OCI-LY3 (cell line): ENCODE measurements around the gene DUOX2.

Experiments used
- H2AFZ ChIP-seq: fragments of 200-600, 300-600 bp; shearing (Covaris generic); 2 replicates; pipeline ENCODE4 v1.6.0; 2014; ENCODE audit warnings: antibody characterized with exemption, low read depth, low read length
- H3K27ac ChIP-seq: fragments of 200-600, 300-600 bp; sonication (generic); 2 replicates; pipeline ENCODE4 v1.5.1; 2014; ENCODE audit warnings: mild to moderate bottlenecking, low read length, moderate library complexity, mixed read lengths
- H3K27me3 ChIP-seq: fragments of 200-600, 300-600 bp; sonication (generic); 2 replicates; pipeline ENCODE4 v1.6.1; 2014; ENCODE audit warnings: low read depth, low read length, mixed read lengths
- H3K36me3 ChIP-seq: fragments of 200-600, 300-600 bp; sonication (generic); replicated peaks from 2 replicates; pipeline ENCODE3; 2014; ENCODE audit warnings: low read depth, low read length, mixed read lengths
- H3K4me1 ChIP-seq: fragments of 300-600, 200-600 bp; sonication (generic); 2 replicates; pipeline ENCODE4 v1.6.1; 2014; ENCODE audit warnings: low read length, mixed read lengths
- H3K4me2 ChIP-seq: fragments of 200-600, 300-600 bp; sonication (generic); 2 replicates; pipeline ENCODE4 v1.6.1; 2014; ENCODE audit warnings: low read length, mixed read lengths
- H3K4me3 ChIP-seq: fragments of 300-600, 200-600 bp; sonication (generic); 2 replicates; pipeline ENCODE4 v1.5.1; 2014; ENCODE audit warnings: antibody characterized with exemption, mild to moderate bottlenecking, low read length, moderate library complexity
- H3K79me2 ChIP-seq: fragments of 300-600, 200-600 bp; shearing (Covaris generic); 2 replicates; pipeline ENCODE4 v1.6.1; 2014; ENCODE audit warnings: mild to moderate bottlenecking, low read length, mixed read lengths
- H3K9ac ChIP-seq: fragments of 300-600, 200-600 bp; shearing (Covaris generic); 2 replicates; pipeline ENCODE4 v1.6.0; 2014; ENCODE audit warnings: mild to moderate bottlenecking, low read length, moderate library complexity
- H3K9me3 ChIP-seq: fragments of 200-600, 300-600 bp; shearing (Covaris generic); 2 replicates; pipeline ENCODE4 v1.6.1; 2014; ENCODE audit warnings: low read length, mixed read lengths; ENCODE audit not compliant: insufficient read depth
- H4K20me1 ChIP-seq: fragments of 200-600, 300-600 bp; sonication (generic); 2 replicates; pipeline ENCODE4 v1.6.1; 2016; ENCODE audit warnings: low read length, mixed read lengths; ENCODE audit not compliant: insufficient read depth
- EZH2phosphoT487 ChIP-seq: fragments of 200-600 bp; shearing (Covaris generic); IDR thresholded peaks from 2 replicates; pipeline ENCODE4 v1.6.1; 2018; ENCODE audit warnings: antibody characterized with exemption, mixed run types, low read depth
- TF ChIP-seq, protein P1 (sequence below): fragments of 200-600, 300-600 bp; sonication (generic); IDR thresholded peaks from 2 replicates; pipeline ENCODE4 v1.5.1; 2014; ENCODE audit warnings: antibody characterized with exemption, low read length, low read depth

DUOX2 gene

DNA sequence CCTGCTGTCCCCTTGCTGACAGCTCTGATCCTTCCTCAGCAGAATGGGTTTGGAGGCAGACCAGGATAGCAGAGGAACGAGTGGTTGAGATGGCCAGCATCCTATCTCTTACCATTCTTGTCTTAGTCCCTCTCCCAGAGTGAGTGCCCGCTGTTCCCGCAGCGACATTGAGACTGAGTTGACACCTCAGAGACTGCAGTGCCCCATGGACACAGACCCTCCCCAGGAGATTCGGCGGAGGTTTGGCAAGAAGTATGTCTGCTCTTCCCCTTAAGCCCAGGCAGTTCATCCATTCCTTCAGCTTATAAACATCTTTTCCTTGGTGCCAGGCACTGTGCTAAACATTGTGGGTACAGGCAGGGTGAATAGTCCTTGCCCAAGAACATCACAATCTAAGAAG, 37.0 kb upstream of the DUOX2 start:
- Histone ChIP-seq H3K4me1 (no peaks in the 10 kb centered on the region), H3K36me3 (no peaks in the 10 kb centered on the region), H3K27ac (no peak overlapping the region), H3K27me3 (no peaks in the 10 kb centered on the region), H3K4me3 (no peak overlapping the region), H3K9me3 (no peaks in the 10 kb centered on the region), H3K79me2 (no peaks in the 10 kb centered on the region), H3K4me2 (no peak overlapping the region), H2AFZ (no peak overlapping the region), H4K20me1 (no peaks in the 10 kb centered on the region), H3K9ac (no peak overlapping the region)
- TF ChIP-seq, protein P1, sequence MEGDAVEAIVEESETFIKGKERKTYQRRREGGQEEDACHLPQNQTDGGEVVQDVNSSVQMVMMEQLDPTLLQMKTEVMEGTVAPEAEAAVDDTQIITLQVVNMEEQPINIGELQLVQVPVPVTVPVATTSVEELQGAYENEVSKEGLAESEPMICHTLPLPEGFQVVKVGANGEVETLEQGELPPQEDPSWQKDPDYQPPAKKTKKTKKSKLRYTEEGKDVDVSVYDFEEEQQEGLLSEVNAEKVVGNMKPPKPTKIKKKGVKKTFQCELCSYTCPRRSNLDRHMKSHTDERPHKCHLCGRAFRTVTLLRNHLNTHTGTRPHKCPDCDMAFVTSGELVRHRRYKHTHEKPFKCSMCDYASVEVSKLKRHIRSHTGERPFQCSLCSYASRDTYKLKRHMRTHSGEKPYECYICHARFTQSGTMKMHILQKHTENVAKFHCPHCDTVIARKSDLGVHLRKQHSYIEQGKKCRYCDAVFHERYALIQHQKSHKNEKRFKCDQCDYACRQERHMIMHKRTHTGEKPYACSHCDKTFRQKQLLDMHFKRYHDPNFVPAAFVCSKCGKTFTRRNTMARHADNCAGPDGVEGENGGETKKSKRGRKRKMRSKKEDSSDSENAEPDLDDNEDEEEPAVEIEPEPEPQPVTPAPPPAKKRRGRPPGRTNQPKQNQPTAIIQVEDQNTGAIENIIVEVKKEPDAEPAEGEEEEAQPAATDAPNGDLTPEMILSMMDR = no peak
- no peak for TF ChIP-seq EZH2phosphoT487

- Histone ChIP-seq H3K9me3 (no peaks in the 10 kb centered on the region), H3K4me1 (no peaks in the 10 kb centered on the region), H3K4me2 (no peak overlapping the region), H3K4me3 (no peak overlapping the region), H3K27me3 (no peaks in the 10 kb centered on the region), H3K9ac (no peak overlapping the region), H2AFZ (no peak overlapping the region), H3K27ac (no peak overlapping the region), H3K36me3 (no peaks in the 10 kb centered on the region), H4K20me1 (no peaks in the 10 kb centered on the region), H3K79me2 (no peaks in the 10 kb centered on the region)
- TF ChIP-seq, protein P1 = no peak
- no peak for TF ChIP-seq EZH2phosphoT487
Measured at GRCh38 chr15:45150481-45150880, 36.5 kb upstream of the DUOX2 start.

DNA sequence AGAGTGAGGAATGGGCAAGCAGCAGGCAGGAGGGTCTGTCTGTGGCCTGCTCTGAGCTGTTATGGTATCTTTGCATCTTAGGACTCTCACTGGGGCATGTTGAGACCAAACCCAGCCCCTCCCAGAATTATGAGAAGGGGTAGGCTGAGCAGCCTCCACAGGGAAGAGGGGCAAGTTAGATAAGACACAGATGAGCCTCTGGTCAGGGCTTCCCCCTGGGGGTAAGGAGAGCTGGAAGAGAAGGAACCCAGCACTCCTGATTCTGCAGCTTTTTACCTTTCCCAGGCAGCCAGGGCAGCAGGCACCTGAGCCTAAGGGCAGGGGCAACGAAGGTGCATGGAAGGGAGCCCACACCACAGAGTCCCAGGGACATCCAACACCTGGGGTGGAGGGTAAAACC, 35.1 kb upstream of the DUOX2 start:
- no peak for TF ChIP-seq EZH2phosphoT487
- TF ChIP-seq, protein P1 = no peak
- Histone ChIP-seq H3K27ac (no peak overlapping the region), H3K79me2 (no peaks in the 10 kb centered on the region), H3K4me3 (no peak overlapping the region), H3K4me1 (no peaks in the 10 kb centered on the region), H3K36me3 (no peaks in the 10 kb centered on the region), H3K4me2 (no peak overlapping the region), H3K9me3 (no peaks in the 10 kb centered on the region), H3K27me3 (no peaks in the 10 kb centered on the region), H3K9ac (no peak overlapping the region), H2AFZ (no peak overlapping the region), H4K20me1 (no peaks in the 10 kb centered on the region)

GRCh38 chr15:45148076-45149059, 34.4 kb upstream of the DUOX2 start:
- no peaks in the 10 kb centered on the region for H3K9me3 ChIP-seq
- H3K9ac ChIP-seq = no peak overlapping the region
- no peak overlapping the region for H2AFZ ChIP-seq
- TF ChIP-seq EZH2phosphoT487 = no peak
- TF ChIP-seq, protein P1 = no peak
- H3K27me3 ChIP-seq = no peaks in the 10 kb centered on the region
- H3K4me3 ChIP-seq = no peak overlapping the region
- no peak overlapping the region for H3K27ac ChIP-seq
- no peaks in the 10 kb centered on the region for H3K79me2 ChIP-seq
- no peaks in the 10 kb centered on the region for H3K4me1 ChIP-seq
- H4K20me1 ChIP-seq = no peaks in the 10 kb centered on the region
- H3K36me3 ChIP-seq = no peaks in the 10 kb centered on the region
- H3K4me2 ChIP-seq = no peak overlapping the region
